C4-2B (cell line): ENCODE data around the gene GIMAP6.
"Not testable (repeated sequence)": the region's sequence is repeated elsewhere in the genome, so short reads cannot be mapped to it uniquely, and the experiment has no call there.

Experiments
- CTCF ChIP-seq: fragments of 450-650 bp; conservative IDR thresholded peaks from 2 replicates; pipeline ENCODE4 v1.5.1; 2017; ENCODE audit warnings: mild to moderate bottlenecking
- ZFX ChIP-seq: fragments of 450-650 bp; IDR thresholded peaks from 2 replicates; pipeline ENCODE4 v1.6.1; 2017

GRCh38 chr7:150614426-150614825 lies 17.8 kb downstream of the GIMAP6 start:
- TF ChIP-seq CTCF, ZFX: not testable (repeated sequence)
